SIG-M5 treated with dmso at 0.1 percent for 504 hours (cell line): Measurements from ENCODE around the gene PRKAG2.
"Not testable (repeated sequence)": the region's sequence is repeated elsewhere in the genome, so short reads cannot be mapped to it uniquely, and the experiment has no call there.

Source experiments
- DNase-seq: peaks from one replicate; lab custom pipeline; 2025; ENCODE audit not compliant: unreplicated experiment; lab: John Stamatoyannopoulos, UW

The PRKAG2 gene

DNA sequence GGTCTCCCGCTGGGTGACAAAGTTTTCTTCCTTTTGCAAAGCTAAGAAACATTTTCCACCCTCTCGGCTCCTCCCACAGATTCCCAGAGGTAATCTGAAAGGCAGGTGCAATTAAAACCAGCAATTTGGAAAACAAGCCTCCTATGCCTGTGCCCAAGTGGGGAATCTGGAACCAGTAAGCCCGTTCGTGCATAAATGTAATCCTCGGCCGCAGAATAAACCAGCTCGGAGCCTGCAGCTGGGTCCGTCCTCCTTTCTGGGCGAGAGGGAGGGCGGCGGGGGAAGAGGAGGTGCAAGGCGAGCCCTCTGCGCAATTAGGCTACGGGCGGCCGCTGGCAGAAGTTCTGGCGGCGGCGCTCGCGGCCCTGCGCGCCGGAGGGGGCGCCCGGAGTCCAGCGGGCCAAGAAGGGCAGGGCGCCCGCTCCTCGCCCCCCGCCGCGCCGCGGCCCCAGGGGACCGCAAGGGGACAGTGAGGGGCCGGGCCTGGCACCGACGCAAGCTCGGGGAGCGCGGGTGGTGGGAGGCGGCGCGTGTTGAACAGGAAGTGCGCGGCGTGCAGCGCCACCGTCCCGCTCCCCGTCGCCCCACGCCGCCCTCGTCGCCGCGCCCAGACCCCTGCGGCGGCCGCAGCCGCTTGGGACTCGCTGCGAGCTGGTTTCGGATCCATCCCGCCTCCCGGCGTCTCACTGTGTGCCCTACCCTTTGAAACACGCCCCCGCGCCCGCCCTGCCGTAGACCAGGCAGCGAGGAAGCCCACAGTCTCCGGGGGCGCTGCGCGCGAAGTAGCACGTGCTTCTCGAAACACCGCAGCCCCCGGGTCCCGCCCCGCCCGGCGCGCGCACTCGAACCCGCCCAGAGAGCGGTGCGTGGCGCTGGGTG lies at the start of gene PRKAG2:
Gene PRKAG2 (minus strand): TSS at position 217 of the 879 bp plus-strand sequence. CDS start 495 bp downstream, outside the sequence.
- peak; percentile 72 for DNase-seq

DNA sequence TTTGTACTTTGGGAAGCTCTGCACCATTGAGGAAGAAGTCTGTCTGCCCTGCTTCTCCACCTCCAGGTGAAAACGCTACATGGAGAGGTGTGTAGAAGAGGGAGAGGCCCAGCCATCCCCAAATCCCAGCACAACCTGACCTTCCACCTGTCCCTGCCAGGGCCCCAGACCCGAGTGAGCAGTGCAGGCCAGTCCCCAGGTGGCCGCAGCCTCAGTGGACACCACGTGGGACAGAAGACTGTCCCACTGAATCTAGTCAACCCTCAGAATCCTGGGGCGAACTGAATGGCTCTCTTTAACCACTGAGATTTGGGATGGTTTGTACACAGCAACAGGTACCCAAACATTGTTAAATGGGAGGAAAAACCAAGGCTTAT lies 49.4 kb upstream of the PRKAG2 start:
- no peak for DNase-seq

DNA sequence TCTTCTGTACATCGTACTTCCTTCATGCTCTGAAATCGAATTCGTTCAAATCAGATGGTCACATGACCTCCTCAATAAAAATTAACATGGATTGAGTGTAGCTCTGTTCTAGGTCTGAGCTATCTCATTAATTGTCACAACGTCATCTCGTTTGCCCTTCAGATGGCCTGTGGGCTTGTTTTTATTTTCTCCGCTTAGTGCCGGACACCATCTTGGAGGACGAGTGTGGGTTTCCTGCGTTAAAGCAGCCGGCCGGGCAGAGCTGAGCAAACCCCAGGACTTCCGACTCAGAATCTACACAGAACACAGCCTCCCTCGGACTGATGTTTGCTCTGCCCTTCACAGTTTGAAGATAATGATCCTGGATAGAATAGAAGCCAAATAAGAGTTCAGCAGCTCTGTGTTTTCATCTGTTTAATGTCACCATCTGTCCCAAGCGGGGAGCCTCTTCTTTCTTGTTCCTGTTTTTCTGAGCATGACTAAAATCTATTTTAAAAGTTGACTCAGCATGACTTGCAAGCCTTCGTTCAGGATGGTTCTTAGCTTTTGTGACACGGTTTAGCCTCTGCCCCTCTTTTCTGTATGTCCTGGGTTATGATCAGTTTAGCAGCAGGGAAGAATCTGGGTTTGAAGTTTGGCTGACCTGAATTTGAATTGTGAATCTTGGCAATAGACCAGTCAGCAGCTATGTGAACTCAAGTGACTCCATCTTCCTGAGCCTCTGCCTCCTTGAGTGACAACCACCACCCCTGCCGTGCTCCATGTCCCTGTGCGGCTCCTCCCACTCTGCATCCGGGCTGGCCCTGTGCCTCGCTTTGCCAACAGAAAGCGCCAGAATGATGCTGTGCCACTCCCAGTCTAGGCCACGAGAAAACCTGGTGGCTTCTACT lies 48.8 kb upstream of the PRKAG2 start:
- peak; percentile 88 for DNase-seq

DNA sequence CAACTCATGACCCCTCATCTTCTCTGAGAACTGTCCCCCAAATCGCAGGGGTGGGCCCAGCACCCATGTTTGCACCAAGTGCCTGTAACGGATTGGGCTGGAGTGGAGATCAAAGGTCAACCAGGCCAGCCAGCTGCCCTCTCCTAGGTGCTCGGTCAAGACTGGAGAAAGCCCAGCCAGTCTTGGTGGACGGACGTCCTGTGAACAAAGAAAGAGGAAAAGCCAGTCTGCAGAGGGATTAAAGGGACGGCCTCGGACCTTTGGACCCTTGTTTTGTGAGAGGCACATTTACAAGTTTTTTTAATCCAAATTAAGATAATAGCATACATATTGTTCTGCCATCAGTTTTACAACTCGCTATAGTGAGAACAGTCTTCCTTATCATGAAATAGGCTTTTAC lies 47.6 kb upstream of the PRKAG2 start:
- DNase-seq, result no peak

DNA sequence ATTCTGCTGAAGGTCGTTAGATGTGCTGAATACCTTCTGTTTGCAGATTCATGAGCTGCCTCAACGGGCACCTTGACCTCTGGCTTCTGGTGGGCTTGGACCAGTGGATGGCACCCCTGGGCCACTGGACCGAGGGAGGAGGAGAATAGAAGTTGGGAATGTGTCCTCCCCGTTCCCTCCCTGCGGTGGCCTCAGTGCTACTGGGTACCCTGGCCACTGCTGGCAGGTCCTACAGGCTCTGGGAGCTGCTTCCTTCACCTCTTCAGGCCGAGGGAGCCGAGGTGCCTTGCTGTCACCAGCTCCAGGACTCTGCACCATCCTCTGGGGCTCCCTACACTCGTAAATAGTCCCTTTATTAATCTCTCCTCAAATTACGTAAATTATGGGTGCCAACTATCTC lies 47.1 kb upstream of the PRKAG2 start:
- no peak for DNase-seq

DNA sequence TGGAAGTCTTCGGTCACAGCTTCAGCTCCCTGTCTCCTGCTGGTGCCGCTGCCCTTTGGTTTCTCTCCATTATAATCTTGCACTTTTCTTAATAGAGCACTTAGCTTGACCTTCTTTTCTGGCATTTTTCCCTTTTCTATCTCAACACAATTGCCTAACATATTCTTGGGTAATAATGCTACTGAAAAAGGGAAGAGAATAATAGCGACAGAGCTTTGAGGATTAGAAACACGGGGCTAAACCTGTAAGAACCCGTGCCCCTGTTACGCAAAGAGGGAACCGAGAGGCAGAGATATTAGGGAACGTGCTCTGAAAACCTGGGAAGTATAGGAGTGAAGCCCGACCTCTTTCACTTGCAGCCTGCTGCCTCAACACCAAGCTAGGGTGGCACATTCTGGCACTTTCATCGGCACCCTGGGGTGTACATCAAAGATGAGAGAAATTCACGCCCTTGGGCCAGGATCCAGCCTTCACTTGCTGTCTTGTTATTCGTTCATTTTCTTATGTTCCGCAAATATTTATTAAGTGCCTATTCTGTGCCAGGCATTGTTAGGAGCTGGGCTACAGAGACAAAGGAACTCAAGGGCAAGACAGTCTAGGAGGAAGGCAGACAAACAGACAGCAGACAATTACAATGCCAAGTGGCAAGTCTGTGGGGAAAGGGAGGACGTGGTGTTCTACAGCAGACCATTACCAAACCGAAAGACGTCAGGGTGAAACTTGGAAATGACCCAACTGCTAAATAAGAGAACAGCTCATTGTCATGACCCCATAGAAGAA lies 46.4 kb upstream of the PRKAG2 start:
- DNase-seq, result peak; percentile 95

DNA sequence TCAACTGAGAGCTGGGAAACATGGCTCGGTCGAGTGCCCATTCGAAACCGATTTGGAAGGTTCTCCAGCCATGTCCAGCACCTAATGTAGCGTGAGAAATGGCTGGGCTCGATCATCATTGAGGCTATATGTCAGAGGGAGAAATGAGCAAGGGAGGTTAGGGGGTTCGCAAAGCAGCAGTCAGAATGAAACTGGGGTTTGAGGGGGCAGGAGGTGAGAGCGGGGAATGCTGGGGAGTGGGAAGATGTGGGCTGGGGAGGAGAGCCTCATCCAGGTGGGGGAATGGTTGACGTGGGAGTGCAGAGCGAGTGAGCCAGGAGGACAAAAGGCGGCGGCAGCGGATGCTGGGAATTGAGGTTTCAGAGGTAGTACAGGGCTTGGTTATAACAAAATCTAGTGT lies 44.5 kb upstream of the PRKAG2 start:
- no peak for DNase-seq

DNA sequence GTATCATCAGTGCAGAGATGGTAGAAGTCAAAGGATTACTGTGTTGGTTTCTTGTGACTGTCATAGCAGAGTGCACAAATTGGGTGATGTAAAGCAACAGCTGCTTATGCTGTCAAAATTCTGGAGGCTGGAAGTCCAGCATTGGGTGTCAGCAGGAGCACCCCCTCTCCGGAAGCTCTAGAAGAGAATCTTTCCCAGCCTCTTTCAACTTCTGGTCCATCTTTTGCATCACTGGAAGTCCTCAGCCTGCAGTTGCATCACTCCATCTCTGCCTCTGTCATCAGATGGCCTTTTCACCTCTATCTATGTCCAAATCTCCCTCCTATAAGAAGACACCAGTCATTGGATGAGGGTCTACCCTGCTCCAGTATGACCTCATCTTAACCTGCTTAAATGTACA lies 43.6 kb upstream of the PRKAG2 start:
- peak; percentile 24 for DNase-seq

DNA sequence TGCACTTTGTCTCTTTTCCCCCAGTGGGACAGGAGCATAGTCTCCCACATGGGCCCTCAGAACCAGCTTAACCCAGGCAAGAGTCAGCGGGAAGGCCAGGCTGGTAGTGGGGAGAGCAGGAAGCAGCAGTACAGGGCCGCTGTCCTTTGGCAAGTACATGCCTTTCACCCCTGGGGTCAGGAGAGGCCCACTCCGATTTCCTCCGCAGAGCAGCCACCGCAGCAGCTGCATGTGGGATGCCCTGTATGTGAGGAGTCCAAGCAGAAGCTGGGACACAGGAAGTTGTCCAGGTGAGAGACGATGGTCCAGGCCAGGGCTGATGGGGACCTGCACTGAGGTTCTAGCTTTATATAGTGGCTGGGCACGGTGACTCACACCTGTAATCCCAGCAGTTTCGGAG lies 42.7 kb upstream of the PRKAG2 start:
- DNase-seq, result no peak

DNA sequence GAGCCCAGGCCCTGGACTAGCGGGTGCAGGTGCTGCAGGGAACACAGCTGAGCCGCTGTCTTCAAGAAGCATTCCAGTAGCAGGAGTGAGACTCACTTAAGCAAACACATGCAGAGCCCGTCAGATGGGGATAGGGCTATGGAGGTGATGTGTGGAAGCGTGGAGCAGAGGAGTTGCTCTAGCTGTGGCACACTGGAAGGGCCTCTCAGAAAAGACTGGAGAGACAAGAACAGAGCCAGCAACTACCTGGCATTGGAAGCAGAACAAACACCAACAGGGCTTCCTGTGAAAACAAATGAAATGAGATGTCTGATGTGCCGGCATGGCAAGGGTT lies 41.6 kb upstream of the PRKAG2 start:
- no peak for DNase-seq

DNA sequence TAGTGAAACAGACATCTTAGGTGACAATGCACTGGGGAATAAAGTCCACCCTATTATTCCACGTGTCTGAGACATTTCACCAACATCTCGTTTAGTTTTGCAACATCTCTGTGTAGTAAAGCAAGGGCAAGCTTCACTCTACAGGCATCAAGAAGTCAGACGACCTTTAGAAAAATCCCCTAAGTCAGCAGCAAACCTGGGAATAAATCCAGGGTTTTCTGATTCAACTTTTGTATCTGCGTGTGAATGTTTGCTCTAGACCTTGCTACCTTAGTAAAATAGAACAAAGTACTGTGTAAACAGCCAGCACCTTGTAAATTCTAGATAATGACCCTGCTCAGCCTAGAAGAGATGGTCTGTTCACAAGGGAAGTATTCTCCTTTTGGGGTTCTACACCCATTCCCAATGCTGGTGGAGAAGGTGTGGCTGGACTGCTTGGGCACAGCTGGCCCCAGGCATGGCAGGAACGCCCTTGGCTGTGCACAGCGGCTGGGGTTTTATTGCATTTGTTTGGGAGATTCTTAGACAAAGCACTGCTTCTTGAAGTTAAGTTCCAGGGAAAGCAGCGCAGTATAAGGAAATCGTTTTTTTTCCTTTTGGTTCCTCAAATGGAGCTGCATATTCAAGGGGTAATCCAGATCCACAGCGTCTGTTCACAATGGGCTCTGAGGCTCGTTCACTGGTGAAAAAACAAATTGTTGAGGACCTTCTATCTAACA lies 41.0 kb upstream of the PRKAG2 start:
- DNase-seq, result peak; percentile 47

DNA sequence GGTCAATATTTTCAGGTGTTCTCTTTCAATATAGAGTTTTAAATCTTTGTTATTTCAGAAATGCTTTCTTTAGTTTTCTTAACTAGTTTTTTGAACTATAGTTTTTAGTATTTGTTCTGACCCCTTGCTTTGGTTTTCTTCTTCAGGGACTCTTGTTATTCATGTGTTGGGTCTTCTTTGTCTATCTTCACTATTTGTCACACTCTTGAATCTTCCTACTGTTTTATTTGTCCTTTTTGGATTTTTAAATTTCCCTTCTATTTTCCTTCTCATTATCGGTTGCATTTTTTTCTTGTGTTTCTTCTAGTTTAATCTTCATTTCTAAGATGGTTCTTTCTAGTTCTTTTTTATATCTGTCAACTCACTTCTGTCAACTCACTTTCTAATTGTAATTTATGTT lies 37.1 kb upstream of the PRKAG2 start:
- no peak for DNase-seq

DNA sequence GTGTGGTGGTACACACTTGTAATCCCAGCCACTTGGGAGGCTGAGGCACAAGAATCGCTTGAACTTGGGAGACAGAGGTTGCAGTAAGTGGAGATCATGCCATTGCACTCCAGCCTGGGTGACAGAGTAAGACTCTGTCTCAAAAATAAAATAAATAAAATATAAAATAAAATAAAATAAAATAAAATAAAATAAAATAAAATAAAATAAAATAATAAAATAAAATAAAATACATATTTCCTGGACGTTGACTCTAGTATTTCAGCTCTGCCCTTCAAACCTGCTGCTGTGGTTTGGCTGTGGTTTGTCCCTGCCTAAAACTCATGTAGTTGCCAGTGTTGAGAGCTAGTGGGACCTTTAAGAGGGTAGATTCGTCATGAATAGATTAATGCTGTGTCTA lies 33.7 kb upstream of the PRKAG2 start:
- not testable (repeated sequence) for DNase-seq

DNA sequence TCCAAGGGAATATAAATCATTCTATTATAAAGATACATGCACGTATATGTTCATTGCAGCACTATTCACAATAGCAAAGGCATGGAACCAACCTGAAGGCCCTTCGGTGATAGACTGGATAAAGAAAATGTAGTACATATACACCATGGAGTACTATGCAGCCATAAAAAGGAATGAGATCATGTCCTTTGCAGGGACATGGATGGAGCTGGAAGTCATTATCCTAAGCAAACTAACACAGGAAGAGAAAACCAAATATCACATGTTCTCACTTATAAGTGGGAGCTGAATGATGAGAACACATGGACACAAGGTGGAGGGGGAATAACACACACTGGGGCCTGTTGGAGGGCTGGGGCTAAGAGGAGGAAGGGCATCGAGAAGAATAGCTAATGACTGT lies 30.2 kb upstream of the PRKAG2 start:
- DNase-seq, result not testable (repeated sequence)

DNA sequence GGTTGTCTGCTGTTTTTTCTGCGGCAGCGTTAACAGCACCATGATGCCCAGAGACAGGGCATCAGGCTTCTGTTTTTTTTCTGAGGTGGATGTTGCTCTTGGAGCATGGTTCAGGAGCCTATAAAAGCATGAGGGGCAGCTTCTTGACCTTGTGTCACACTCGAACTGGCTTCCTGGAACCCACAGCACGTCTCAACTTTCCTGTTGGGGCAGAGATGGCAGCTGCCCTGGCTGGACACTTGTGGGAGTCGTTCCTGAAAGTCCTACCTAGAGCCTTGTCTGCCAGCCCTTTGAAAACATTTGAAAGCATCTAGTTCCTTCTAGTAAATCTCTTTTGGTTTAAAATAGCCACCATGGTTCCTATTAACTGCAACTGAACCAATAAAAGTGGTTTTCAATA lies 28.9 kb upstream of the PRKAG2 start:
- no peak for DNase-seq

DNA sequence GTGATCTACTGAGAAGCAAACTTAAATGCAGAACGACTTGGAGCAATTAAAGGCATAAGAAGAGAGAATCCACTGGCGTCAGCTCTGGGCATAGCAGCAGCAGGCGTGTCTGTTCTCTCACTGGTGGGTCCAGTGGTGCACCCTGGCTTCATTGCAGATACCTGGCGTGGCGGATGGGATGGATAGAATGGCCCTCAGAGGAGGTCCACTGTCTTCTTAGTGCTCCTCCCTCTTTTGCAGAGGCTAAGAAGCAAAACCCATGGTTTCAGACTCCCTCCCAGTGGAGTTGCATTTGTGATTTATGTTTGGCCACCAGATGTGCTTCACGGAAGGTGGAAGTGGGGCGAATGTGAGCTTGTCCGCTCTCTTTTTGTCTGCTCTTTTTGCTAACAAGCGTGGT lies 28.4 kb upstream of the PRKAG2 start:
- DNase-seq, result no peak

DNA sequence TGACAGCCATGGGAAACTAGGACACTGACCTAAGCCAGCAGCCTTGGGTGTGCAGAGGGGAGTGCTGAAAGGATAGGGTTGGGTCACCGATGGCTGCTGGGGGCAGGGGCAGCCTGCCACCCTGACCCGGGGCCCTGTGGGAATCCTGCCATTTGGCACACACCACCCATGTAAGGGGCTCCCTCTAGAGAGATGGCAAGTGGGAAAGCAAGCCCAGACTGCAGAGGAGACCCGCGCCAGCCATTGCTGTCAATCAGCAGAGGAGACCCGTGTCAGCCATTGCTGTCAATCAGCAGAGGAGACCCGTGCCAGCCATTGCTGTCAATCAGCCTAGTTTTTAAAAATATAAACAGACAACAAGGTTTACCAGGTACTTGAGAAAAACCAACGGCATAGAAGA lies 27.4 kb upstream of the PRKAG2 start:
- no peak for DNase-seq

DNA sequence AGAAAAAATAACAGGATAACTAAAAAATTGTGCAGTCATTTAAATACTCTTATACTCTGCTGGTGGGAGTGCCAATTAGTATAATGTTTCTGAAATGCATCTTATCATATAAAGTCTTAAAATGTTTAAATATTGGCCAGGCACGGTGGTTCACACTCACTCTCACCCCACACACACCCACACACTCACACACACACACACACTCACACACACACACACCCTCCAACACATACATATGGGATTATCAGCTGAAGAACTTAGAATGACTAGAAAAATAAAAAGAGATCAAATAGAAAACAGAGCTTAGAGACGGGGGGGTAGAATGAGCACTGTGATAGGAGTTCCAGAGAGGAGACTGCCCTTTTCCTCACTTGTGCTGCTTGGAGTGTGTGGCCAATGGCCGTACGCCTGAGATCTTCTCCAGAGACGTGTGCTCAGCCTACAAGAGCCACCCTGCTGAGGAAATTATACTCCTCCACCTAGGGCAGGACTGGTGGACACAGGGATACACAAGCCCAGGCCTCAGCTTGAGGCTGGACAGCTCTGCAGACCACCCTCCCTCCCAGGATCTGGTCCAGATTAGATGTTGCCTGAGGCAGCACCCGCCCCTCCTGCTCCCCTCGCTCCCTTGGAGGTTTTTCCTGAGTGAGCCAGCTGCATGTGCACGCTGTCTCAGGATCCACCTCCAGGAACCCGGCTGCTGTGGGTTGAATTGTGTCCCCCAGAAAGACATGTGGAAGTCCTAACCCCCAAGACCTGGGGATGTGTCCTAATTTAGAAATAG lies 26.5 kb upstream of the PRKAG2 start:
- no peak for DNase-seq

DNA sequence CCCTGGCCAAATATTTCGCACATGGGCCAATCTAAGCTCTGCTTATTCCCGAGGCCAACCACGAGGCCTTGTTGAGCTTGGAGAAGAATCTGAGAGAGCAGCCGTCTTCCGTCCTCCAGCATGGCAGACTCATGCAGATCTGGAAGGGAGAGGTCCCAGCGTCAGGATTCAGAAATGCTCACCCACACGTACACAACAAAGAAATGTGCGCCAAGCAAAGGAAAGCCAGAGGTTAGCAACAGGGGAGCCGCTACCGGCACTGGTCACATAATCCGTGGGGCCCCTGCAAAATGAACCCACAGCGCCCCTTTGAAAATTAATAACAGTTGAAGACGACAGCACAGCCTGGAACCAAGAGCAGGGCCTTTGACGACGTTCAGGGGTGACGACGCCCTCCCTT lies 25.4 kb upstream of the PRKAG2 start:
- no peak for DNase-seq

DNA sequence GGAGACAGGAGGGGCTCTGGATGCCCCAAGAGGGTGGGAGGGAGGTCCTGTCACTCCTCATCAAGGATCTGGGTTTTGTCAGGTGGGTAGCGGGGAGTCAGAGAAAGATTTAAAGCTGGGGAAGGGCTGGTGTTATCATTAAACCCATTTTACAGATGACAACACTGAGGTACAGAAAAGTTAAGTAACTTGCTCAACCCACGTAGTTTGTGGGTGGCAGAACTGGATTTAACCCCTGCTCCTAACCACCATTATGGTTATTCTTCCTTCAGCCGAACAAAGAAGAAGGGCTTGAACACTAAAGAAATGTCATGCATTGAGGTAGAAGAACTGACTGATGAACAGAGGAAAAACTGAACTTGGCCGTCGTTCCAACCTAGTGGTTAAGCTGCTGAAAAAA lies 24.9 kb upstream of the PRKAG2 start:
- no peak for DNase-seq
